GM18951 (cell line): ENCODE results near the gene DCLK1.

Experiments used
- POLR2A ChIP-seq: IDR thresholded peaks from 4 replicates; pipeline ENCODE4 v1.6.1; 2011; ENCODE audit warnings: mild to moderate bottlenecking; ENCODE audit not compliant: insufficient read length, insufficient read depth; ENCODE audit errors: extremely low read depth
- in situ Hi-C: fragments of 300-500 bp; cut with MboI; formaldehyde crosslinking; loops from one replicate; pipeline ENCODE4 v1.12.0; 2022; ENCODE audit warnings: low sequenced_read_pairs, mixed read lengths, inconsistent platforms; ENCODE audit not compliant: unreplicated experiment

The DCLK1 gene

GRCh38 chr13:35789335-35790165 lies 341.6 kb downstream of the DCLK1 start:
- in situ Hi-C loops: no loop called here
- TF ChIP-seq POLR2A: no peak

DNA sequence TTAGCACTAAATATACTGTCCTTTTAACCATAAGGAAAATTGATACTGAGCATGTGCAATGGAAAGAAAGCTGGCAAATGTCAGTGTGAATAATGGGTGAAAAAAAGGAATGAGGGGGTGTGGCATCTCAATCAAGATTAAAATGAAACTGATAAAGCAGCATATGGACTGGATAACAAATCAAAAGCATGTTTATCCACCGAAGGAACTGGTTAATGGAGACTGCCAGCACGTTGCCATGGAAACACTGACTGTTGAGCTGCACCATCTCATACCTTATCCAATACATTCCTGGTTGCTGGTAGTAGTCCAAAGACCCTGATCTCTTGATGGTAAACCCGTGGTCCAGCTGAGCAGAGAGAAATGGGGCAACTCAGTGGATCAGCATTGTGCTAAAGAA lies 343.2 kb downstream of the DCLK1 start:
- TF ChIP-seq POLR2A: no peak
- in situ Hi-C loops: no loop called here

GRCh38 chr13:35785576-35786303 lies 345.4 kb downstream of the DCLK1 start:
- no peak for TF ChIP-seq POLR2A
- in situ Hi-C loops: no loop called here

DNA sequence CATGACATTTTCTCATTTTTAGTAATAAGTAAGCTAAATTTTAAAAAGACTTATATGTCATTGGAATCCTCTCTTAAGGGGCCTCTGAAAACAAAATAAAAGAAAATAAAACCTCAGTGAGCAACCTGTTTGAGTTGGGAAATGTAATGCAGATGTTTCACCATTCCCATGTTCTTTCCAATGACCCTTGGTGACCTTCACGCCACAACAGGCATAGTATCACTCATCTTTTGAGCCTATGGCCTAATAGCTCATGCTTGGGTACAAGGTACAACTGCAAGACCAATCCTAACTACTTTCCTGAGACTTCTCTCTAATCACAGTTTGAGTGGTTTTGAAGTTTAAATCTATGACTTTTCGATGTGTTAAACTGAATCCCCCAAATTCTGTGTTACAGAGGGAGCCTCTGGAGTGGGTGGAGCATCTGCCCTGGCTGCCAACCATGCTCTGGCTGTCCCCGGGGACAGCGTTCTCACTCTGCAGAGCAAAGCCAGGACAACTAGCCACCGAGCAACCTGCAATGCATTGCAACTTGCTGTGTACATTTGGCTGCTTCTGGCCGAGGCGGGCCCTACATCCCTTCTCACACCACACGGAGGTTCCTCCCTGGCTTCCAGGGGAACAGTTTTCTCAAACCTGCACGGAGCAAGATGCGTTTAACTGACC lies 346.8 kb downstream of the DCLK1 start:
- TF ChIP-seq POLR2A: no peak
- in situ Hi-C loops: no loop called here

DNA sequence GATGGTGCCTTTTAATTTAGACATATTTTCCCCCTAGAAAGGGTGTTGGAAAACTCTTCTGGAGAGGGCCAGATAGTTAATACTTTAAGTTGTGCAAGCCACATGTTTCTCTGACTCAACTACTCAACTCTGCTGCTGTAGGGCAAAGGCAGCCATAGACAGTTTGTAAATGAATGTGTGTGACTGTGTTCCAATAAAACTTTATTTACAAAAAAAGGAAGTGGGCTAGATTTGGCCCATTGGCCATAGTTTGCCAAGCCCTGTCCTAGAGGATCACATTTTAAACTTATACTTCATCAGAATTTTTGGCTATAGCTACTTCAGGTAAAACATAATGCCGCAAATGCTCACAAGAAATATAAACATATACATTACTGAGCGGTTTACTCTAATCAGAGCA lies 348.4 kb downstream of the DCLK1 start:
- in situ Hi-C loops: no loop called here
- no peak for TF ChIP-seq POLR2A

GRCh38 chr13:35781036-35782000 lies 349.9 kb downstream of the DCLK1 start:
- no peak for TF ChIP-seq POLR2A
- in situ Hi-C loops: no loop called here

GRCh38 chr13:35780613-35781012 lies 350.6 kb downstream of the DCLK1 start:
- no peak for TF ChIP-seq POLR2A
- in situ Hi-C loops: no loop called here

GRCh38 chr13:35771898-35772297 lies 359.3 kb downstream of the DCLK1 start:
- no peak for TF ChIP-seq POLR2A
- in situ Hi-C loops: no loop called here

GRCh38 chr13:35770756-35771297 lies 360.4 kb downstream of the DCLK1 start:
- TF ChIP-seq POLR2A: no peak
- in situ Hi-C loops: no loop called here

DNA sequence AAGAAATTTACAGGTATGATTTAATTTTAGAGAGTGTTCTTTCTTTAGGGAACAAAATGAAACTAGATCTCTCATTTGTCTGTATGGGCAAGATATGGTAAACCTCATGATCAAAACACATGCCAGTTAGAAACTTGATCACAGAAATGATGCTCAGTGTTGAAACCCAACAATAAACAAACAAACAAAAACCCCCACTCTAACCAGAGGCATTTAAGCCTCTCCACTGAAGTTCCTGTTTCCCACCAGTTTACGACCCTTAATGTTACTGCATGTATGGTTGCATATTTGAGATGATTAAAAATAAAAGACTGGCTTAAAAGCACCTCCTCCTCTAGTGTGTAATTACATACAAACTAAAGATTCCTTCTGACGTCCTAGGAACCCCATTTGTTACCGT lies 361.4 kb downstream of the DCLK1 start:
- in situ Hi-C loops: no loop called here
- no peak for TF ChIP-seq POLR2A

DNA sequence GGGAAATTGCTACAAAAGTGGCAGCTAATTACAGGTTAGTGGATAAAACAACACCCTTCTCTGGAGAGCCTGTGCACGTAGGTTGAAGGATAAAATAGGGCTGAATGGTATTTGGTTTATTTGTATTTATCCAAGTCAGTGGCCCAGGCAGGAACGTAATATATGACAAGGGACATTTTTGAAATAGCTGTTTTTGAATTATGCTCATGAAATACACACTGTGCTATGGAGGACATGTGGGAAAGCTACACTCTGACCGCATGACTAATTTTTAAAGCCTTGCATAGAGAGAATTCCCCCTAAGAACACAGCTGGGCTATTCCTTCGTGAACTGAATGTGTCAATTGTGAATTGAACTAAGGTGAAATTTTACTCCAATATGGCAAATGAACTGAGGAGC lies 362.6 kb downstream of the DCLK1 start:
- in situ Hi-C loops: no loop called here
- no peak for TF ChIP-seq POLR2A

DNA sequence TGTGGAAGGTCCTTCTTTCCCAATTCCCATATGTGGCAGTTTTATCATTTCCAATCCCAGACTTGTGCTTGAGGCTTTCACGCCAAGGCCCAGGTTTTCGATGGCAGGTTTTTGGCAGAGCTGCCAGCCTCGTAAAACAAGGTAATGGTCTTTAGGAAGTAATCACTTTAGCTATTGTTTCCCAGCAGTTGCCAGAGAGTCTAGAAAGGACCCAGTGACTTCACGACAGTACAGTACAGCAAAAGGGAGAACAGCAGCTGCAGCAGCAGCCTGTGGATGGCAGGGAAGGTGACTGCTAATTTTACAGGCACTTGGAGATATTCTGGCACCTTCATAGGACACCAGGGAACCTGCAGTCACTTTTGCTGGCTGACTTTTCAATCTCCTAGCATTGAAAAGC lies 363.1 kb downstream of the DCLK1 start:
- in situ Hi-C loops: no loop called here
- TF ChIP-seq POLR2A: no peak
